T-helper 2 cell treated with Interferon-gamma antibody and Interleukin-4, amounts not matched to agents 5 μg/mL and 100 μg/mL, for 36 hours (primary cell): Measurements from ENCODE around the gene TDRD10.

Experiments used
- DNase-seq: peaks from one replicate; pipeline ENCODE4 v3.0.0; 2021; ENCODE audit warnings: low spot score
- H3K27ac Mint-ChIP-seq: one replicate; pipeline ENCODE4 v1.8.0; 2021; ENCODE audit warnings: mild to moderate bottlenecking, mixed read lengths
- H3K27me3 Mint-ChIP-seq: one replicate; pipeline ENCODE4 v1.8.0; 2021; ENCODE audit warnings: low read depth, mixed read lengths
- H3K36me3 Mint-ChIP-seq: one replicate; pipeline ENCODE4 v1.8.0; 2021; ENCODE audit warnings: low read depth, mixed read lengths
- H3K4me1 Mint-ChIP-seq: one replicate; pipeline ENCODE4 v1.8.0; 2021; ENCODE audit warnings: low read depth, mixed read lengths
- H3K4me3 Mint-ChIP-seq: one replicate; pipeline ENCODE4 v1.8.0; 2022; ENCODE audit warnings: mild to moderate bottlenecking, moderate library complexity, mixed read lengths
- H3K9me3 Mint-ChIP-seq: one replicate; pipeline ENCODE4 v1.8.0; 2021; ENCODE audit warnings: mixed read lengths

TDRD10 gene

DNA sequence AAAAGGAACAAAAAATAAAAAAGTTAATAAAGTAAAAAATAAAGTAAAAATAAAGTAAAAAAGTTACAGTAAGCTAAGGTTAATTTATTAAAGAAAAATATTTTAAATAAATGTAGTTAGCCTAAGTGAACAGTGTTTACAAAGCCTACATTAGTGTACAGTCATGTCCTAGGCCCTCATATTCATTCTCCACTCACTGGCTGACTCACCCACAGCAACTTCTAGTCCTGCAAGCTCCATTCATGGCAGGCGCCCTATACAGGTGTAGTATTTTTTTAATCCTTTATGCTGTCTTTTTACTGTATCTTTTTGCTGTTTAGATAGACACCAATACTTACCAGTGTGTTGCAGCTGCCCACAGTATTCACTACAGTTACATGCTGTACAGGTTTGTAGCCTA lies 93.6 kb downstream of the TDRD10 start:
- Mint-ChIP-seq H3K9me3 (no peaks in the 10 kb centered on the region), H3K4me1 (peaks cover 10% of the 10 kb centered on the region), H3K4me3 (no peak overlapping the region), H3K36me3 (peaks cover 73% of the 10 kb centered on the region), H3K27ac (no peak overlapping the region), H3K27me3 (no peaks in the 10 kb centered on the region)
- DNase-seq = no peak
